Testis (tissue), 3 donors: ENCODE results near the gene ITIH4. TPM values are rescaled to one million over a fixed set of nuclear protein-coding genes. Genes with fewer than 3 reads are reported as not detected.
"Not testable (repeated sequence)": the region's sequence is repeated elsewhere in the genome, so short reads cannot be mapped to it uniquely, and the experiment has no call there.

ENCODE experiments used
- DNase-seq: peaks from one replicate; pipeline ENCODE4 v3.0.0-alpha.2; 2019
- H3K27ac ChIP-seq, 2 donors: fragments of 200-600 bp; sonication (generic); one replicate each; pipeline ENCODE4 v1.5.1; 2019
- H3K27me3 ChIP-seq: fragments of 200-600 bp; sonication (generic); one replicate; pipeline ENCODE4 v1.5.1; 2019
- H3K36me3 ChIP-seq: fragments of 200-600 bp; sonication (generic); one replicate; pipeline ENCODE4 v1.5.1; 2017; ENCODE audit warnings: low read depth; ENCODE audit errors: missing control alignments
- H3K4me1 ChIP-seq: fragments of 200-600 bp; sonication (generic); one replicate; pipeline ENCODE4 v1.5.1; 2019
- H3K4me3 ChIP-seq, 2 donors: fragments of 200-600 bp; sonication (generic); one replicate each; pipeline ENCODE4 v1.5.1; 2017 to 2019
- H3K9me3 ChIP-seq: fragments of 200-600 bp; sonication (generic); one replicate; pipeline ENCODE4 v1.5.1; 2017
- CTCF ChIP-seq, 3 experiments: fragments of 450-650 bp in 2 of 3; fragments of 200-600 bp in 1 of 3; sonication (generic) in 1 of 3; IDR thresholded peaks; one replicate each; pipeline ENCODE4 v1.5.1; 2016 to 2019; ENCODE audit warnings: antibody characterized with exemption in 3 of 3, mild to moderate bottlenecking in 2 of 3, moderate library complexity in 1 of 3
- POLR2A ChIP-seq: fragments of 450-650 bp; IDR thresholded peaks from one replicate; pipeline ENCODE4 v1.6.1; 2017; ENCODE audit warnings: antibody characterized with exemption, mild to moderate bottlenecking, moderate library complexity
- WGBS, 2 donors: methylation state at CpG; one replicate each; pipeline ENCODE4 v1.1.5; 2018; 5-methylcytosine and 5-hydroxymethylcytosine counted together
- intact Hi-C: fragments of 100-400 bp; cut with DNase I; formaldehyde crosslinking; loops from one replicate; pipeline ENCODE4 v1.15.1; 2023; ENCODE audit warnings: low total_unique reads
- polyA plus RNA-seq: library from polyadenylated mRNA; stranded (reverse); fragments of 350-450 nt; fragmentation: Illumina TruSeq; extraction: RNeasy Lipid Tissue Mini Kit (QIAGEN cat#74804); gene quantifications from one replicate; pipeline ENCODE4 v1.2.3, GENCODE V29; 2014; ENCODE audit warnings: low read depth, low replicate concordance; ENCODE audit not compliant: insufficient read depth
- total RNA-seq, 2 donors: library from RNA; depleted of rRNA; stranded (reverse); fragments of >200 nt; gene quantifications; one replicate each; pipeline ENCODE4 v1.2.3, GENCODE V29; 2016

Gene ITIH4
- total and polyA plus RNA-seq, 3 donors from 2014 or later, result 16.8 to 30.2 (median 19.9) TPM

GRCh38 chr3:52777959-52778805 lies 52.3 kb downstream of the ITIH4 start:
- no peaks in the 10 kb centered on the region for H3K27me3 ChIP-seq
- intact Hi-C loops, result no loop called here
- DNase-seq, result no peak
- H3K36me3 ChIP-seq, result no peaks in the 10 kb centered on the region
- no peak overlapping the region for H3K27ac ChIP-seq
- TF ChIP-seq POLR2A (no peak), CTCF (IDR thresholded peaks at IDR 0.05) (no peak)
- H3K9me3 ChIP-seq, result no peaks in the 10 kb centered on the region
- 83 to 87% methylated on average over 9 to 17 of the region's 17 CpGs for WGBS, 2 donors
- no peak overlapping the region for H3K4me3 ChIP-seq
- H3K4me1 ChIP-seq, result no peaks in the 10 kb centered on the region

GRCh38 chr3:52777127-52777958 lies 53.1 kb downstream of the ITIH4 start, which contains the start of gene ITIH1:
TSS of gene ITIH1 (plus strand) at chr3:52777599. CDS start at chr3:52777616, 17 bp downstream.
- TF ChIP-seq CTCF (IDR thresholded peaks at IDR 0.05) (no peak), POLR2A (no peak)
- no peak within 1 kb of the TSS for H3K4me3 ChIP-seq

GRCh38 chr3:52776486-52776885 lies 54.0 kb downstream of the ITIH4 start:
- H3K4me3 ChIP-seq, H3K27ac ChIP-seq, H3K36me3 ChIP-seq, H3K9me3 ChIP-seq, intact Hi-C loops, H3K4me1 ChIP-seq, DNase-seq, H3K27me3 ChIP-seq: not testable (repeated sequence)
- 86 to 92% methylated on average over 6 of the region's 6 CpGs for WGBS, 2 donors

More at GRCh38 chr3:52777127-52777958, 53.1 kb downstream of the ITIH4 start, which contains the start of gene ITIH1:
- Histone ChIP-seq H3K27me3 (no peaks in the 10 kb centered on the region), H3K9me3 (no peaks in the 10 kb centered on the region), H3K27ac (no peak within 1 kb of the TSS), H3K4me1 (no peaks in the 10 kb centered on the region), H3K36me3 (no peaks in the 10 kb centered on the region)
- 94 to 96% methylated on average over 9 to 12 of the region's 12 CpGs for WGBS, 2 donors
- intact Hi-C loops, result no loop called here
- DNase-seq, result no peak

- H3K4me1 ChIP-seq, result no peaks in the 10 kb centered on the region
- H3K4me3 ChIP-seq, result no peak overlapping the region
- DNase-seq, result no peak
- H3K27me3 ChIP-seq, result no peaks in the 10 kb centered on the region
- no peaks in the 10 kb centered on the region for H3K9me3 ChIP-seq
- H3K36me3 ChIP-seq, result no peaks in the 10 kb centered on the region
- intact Hi-C loops, result no loop called here
- H3K27ac ChIP-seq, result no peak overlapping the region
- WGBS, 2 donors, result 67 to 73% methylated on average over 8 of the region's 8 CpGs
- TF ChIP-seq POLR2A (no peak), CTCF (IDR thresholded peaks at IDR 0.05) (no peak)
These were observed 54.6 kb downstream of the ITIH4 start for GRCh38 chr3:52775877-52776276.
